CD8-positive, alpha-beta memory T cell (primary cell): Measurements from ENCODE around the gene HES2. TPM values are rescaled to one million over a fixed set of nuclear protein-coding genes. Genes with fewer than 3 reads are reported as not detected.
"Not testable (repeated sequence)": the region's sequence is repeated elsewhere in the genome, so short reads cannot be mapped to it uniquely, and the experiment has no call there.

Experiments used
- CTCF ChIA-PET: fragments of 350-600 bp; sonication (Branson Sonifier 250); formaldehyde crosslinking; loops from one replicate; lab custom pipeline; 2021; ENCODE audit warnings: antibody characterized with exemption; lab: Charles Lee
- POLR2A ChIA-PET: fragments of 350-600 bp; sonication (Branson Sonifier 250); formaldehyde crosslinking; loops from one replicate; lab custom pipeline; 2021; ENCODE audit warnings: antibody characterized with exemption; lab: Charles Lee
- DNase-seq, 5 donors: peaks; one replicate each; pipeline versions ENCODE4 v3.0.0 to v3.0.0-alpha.2; 2020 to 2022; ENCODE audit warnings: mixed read lengths in 1 of 5
- H3K27ac ChIP-seq: one replicate; pipeline ENCODE4 v1.7.0; 2013; ENCODE audit warnings: low read depth, mild to moderate bottlenecking, low read length, moderate library complexity
- H3K27me3 ChIP-seq: 2 replicates; pipeline ENCODE4 v1.7.0; 2013; ENCODE audit warnings: low read length, mild to moderate bottlenecking; ENCODE audit not compliant: insufficient read depth, poor library complexity, severe bottlenecking
- H3K36me3 ChIP-seq: 2 replicates; pipeline ENCODE4 v1.7.0; 2013; ENCODE audit warnings: mild to moderate bottlenecking, low read length, moderate library complexity; ENCODE audit not compliant: insufficient read depth
- H3K4me1 ChIP-seq: 2 replicates; pipeline ENCODE4 v1.7.0; 2013; ENCODE audit warnings: mild to moderate bottlenecking, low read length, moderate library complexity; ENCODE audit not compliant: insufficient read depth
- H3K4me3 ChIP-seq: 2 replicates; pipeline ENCODE4 v1.7.0; 2013; ENCODE audit warnings: mild to moderate bottlenecking, low read length
- H3K9me3 ChIP-seq: 2 replicates; pipeline ENCODE4 v1.7.0; 2013; ENCODE audit warnings: mild to moderate bottlenecking, low read length
- H3K27ac Mint-ChIP-seq, 8 donors: one replicate each; pipeline ENCODE4 v1.8.0; 2020 to 2021; ENCODE audit warnings: mixed read lengths in 8 of 8, mild to moderate bottlenecking in 6 of 8, inconsistent platforms in 3 of 8, moderate library complexity in 3 of 8
- H3K27me3 Mint-ChIP-seq, 2 donors: one replicate each; pipeline ENCODE4 v1.8.0; 2020 to 2021; ENCODE audit warnings: mixed read lengths in 2 of 2, mild to moderate bottlenecking in 1 of 2, moderate library complexity in 1 of 2
- H3K36me3 Mint-ChIP-seq, 3 donors: one replicate each; pipeline ENCODE4 v1.8.0; 2020 to 2021; ENCODE audit warnings: mixed read lengths in 3 of 3, inconsistent platforms in 1 of 3, mild to moderate bottlenecking in 1 of 3
- H3K4me1 Mint-ChIP-seq, 3 donors: one replicate each; pipeline ENCODE4 v1.8.0; 2020 to 2021; ENCODE audit warnings: mixed read lengths in 3 of 3, inconsistent platforms in 1 of 3, mild to moderate bottlenecking in 1 of 3
- H3K4me3 Mint-ChIP-seq, 7 donors: one replicate each; pipeline ENCODE4 v1.8.0; 2020 to 2021; ENCODE audit warnings: mixed read lengths in 7 of 7, mild to moderate bottlenecking in 6 of 7, moderate library complexity in 4 of 7, inconsistent platforms in 2 of 7
- H3K9me3 Mint-ChIP-seq, 5 donors: one replicate each; pipeline ENCODE4 v1.8.0; 2020 to 2022; ENCODE audit warnings: mixed read lengths in 5 of 5, mild to moderate bottlenecking in 3 of 5, moderate library complexity in 2 of 5, inconsistent platforms in 1 of 5
- polyA plus RNA-seq: library from polyadenylated mRNA; unstranded; fragments of 300-500 nt; fragmentation: Illumina TruSeq; gene quantifications from one replicate; pipeline ENCODE4 v1.2.3, GENCODE V29; 2021
- total RNA-seq, 2 experiments: library from RNA; stranded (reverse); gene quantifications; one replicate each; pipeline ENCODE4 v1.2.3, GENCODE V29; 2021

The HES2 gene
- total and polyA plus RNA-seq, 3 experiments from 2014 or later, result 0.18 to 0.35 TPM; not detected in 1

GRCh38 chr1:6446665-6447015 lies 26.9 kb upstream of the HES2 start:
- Mint-ChIP-seq H3K4me1 (peaks cover 0 to 27% (median 14%) of the 10 kb centered on the region in 3 donors), H3K27me3 (peaks cover 38 to 50% of the 10 kb centered on the region in 2 donors), H3K27ac (no peak overlapping the region), H3K36me3 (peaks cover 0 to 4% (median 0%) of the 10 kb centered on the region in 3 donors), H3K4me3 (peak overlapping the region in 3 of 7 donors; percentile 12 to 81 (median 61)), H3K9me3 (no peaks in the 10 kb centered on the region)
- Histone ChIP-seq H3K4me3 (no peak overlapping the region), H3K9me3 (no peaks in the 10 kb centered on the region), H3K4me1 (peaks cover 13% of the 10 kb centered on the region), H3K27me3 (peaks cover 29% of the 10 kb centered on the region), H3K27ac (no peak overlapping the region), H3K36me3 (no peaks in the 10 kb centered on the region)
- CTCF ChIA-PET, result interaction anchor here (1.4 to 2.6 kb wide), 6 partner anchors 8 to 44 kb away, joined by 3 to 8 read pairs (median 4); no protein-coding TSS in a partner anchor
- no peak for DNase-seq
- POLR2A ChIA-PET, result interaction anchor here (0.6 kb wide), 1 partner anchor 40 kb away, joined by 3 read pairs; no protein-coding TSS in a partner anchor

DNA sequence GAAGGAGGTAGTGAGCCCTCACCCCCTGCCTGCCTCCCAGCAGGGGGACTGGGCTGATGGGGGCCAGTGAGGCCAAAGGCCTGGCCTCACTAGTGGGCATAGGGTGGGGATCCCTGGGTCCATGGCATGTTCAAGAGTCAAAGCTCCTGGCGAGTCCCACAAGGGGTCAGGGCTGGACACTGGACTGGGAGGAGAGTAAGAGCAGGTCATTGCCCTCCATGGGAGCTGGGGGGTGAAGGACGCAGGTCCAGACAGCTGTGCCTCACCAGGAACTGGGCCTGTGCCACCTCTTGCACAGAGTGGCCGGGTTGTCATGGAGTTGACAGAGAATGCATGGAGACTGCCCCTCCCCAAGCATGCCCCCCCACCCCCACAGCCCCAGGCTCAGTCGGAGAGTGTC lies 26.2 kb upstream of the HES2 start:
- Histone ChIP-seq H3K4me1 (peaks cover 13% of the 10 kb centered on the region), H3K27me3 (peaks cover 24% of the 10 kb centered on the region)
- H3K9me3 ChIP-seq, H3K4me3 Mint-ChIP-seq, H3K27ac ChIP-seq, POLR2A ChIA-PET, H3K4me3 ChIP-seq, DNase-seq, H3K27ac Mint-ChIP-seq, H3K36me3 Mint-ChIP-seq, H3K36me3 ChIP-seq, H3K9me3 Mint-ChIP-seq: not testable (repeated sequence)
- H3K27me3 Mint-ChIP-seq, result peaks cover 40 to 53% of the 10 kb centered on the region in 2 donors
- CTCF ChIA-PET, result interaction anchor here (1.4 to 1.6 kb wide), 5 partner anchors 8 to 44 kb away, joined by 3 to 7 read pairs (median 4); no protein-coding TSS in a partner anchor
- peaks cover 0 to 27% (median 16%) of the 10 kb centered on the region in 3 donors for H3K4me1 Mint-ChIP-seq

DNA sequence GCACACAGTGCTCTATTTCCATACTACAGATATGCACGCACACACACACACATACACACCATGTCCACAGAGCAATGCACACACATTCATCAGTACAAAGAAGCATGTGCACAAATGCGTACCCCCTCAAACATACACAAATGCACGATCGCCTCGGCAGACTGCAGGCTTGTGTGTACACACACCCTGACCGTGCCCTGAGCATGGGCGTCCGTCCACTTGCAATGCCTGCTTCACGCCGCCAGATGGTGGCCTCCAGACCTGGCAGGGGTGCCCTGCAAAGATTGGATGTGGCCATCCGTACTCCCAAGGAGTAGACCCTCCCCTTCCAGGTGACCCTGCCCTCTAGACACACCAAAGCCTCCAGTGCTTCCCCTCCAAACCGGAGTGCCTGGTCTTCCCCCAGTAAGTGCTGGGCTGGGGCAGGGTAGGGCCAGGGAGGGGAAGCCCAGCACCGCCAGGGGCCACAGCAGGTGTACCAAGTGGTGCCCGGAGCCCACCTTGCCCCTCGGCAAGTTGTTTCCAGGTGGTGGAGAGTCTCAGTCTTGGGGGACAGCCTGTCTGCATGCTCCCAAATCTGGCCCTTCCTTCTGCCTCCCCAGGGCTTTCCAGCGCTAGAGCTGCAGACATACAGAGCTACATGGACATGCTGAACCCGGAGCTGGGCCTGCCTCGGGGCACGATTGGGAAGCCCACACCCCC lies 25.5 kb upstream of the HES2 start:
- Mint-ChIP-seq H3K4me1 (peaks cover 0 to 27% (median 17%) of the 10 kb centered on the region in 3 donors), H3K27ac (peak overlapping the region in 1 of 8 donors; percentile 7), H3K9me3 (no peaks in the 10 kb centered on the region), H3K36me3 (peaks cover 0 to 4% (median 0%) of the 10 kb centered on the region in 3 donors), H3K4me3 (peak overlapping the region in 3 of 7 donors; percentile 3 to 28 (median 9)), H3K27me3 (peaks cover 38 to 47% of the 10 kb centered on the region in 2 donors)
- peaks cover 13% of the 10 kb centered on the region for H3K4me1 ChIP-seq
- no peaks in the 10 kb centered on the region for H3K36me3 ChIP-seq
- no peak overlapping the region for H3K27ac ChIP-seq
- H3K4me3 ChIP-seq, result no peak overlapping the region
- H3K9me3 ChIP-seq, result no peaks in the 10 kb centered on the region
- CTCF ChIA-PET, result interaction anchor here (1.4 to 1.6 kb wide), 3 partner anchors 9 to 45 kb away, joined by 3 to 5 read pairs (median 4); no protein-coding TSS in a partner anchor
- peaks cover 20% of the 10 kb centered on the region for H3K27me3 ChIP-seq
- POLR2A ChIA-PET, result no interaction called here
- peak in 1 of 5 donors; percentile 66 for DNase-seq

DNA sequence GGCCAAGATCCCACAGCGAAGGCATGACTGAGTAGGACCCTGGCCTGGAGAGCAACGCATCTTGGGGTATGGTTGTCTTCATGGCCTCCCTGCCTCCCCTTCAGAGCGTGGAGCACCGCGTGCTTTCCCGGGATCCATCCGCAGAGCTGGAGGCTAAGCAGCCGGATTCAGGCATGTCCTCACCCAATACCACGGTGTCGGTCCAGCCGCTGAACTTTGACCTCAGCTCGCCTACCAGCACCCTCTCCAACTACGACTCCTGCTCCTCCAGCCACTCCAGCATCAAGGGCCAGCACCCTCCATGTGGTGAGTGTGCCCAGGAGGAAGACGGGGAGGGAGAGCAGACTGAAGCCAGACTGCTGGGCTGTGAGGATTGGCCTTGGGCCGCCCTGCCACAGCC lies 24.7 kb upstream of the HES2 start:
- H3K36me3 Mint-ChIP-seq, result peaks cover 0 to 4% (median 0%) of the 10 kb centered on the region in 3 donors
- peak overlapping the region in 1 of 8 donors; percentile 42 for H3K27ac Mint-ChIP-seq
- POLR2A ChIA-PET, result no interaction called here
- Histone ChIP-seq H3K27ac (no peak overlapping the region), H3K9me3 (no peaks in the 10 kb centered on the region), H3K27me3 (peaks cover 19% of the 10 kb centered on the region), H3K4me1 (peaks cover 11% of the 10 kb centered on the region), H3K36me3 (no peaks in the 10 kb centered on the region), H3K4me3 (no peak overlapping the region)
- H3K4me3 Mint-ChIP-seq, result no peak overlapping the region
- CTCF ChIA-PET, result interaction anchor here (0.8 kb wide), 1 partner anchor 10 kb away, joined by 4 read pairs; no protein-coding TSS in a partner anchor
- H3K4me1 Mint-ChIP-seq, result peaks cover 2 to 26% (median 15%) of the 10 kb centered on the region in 3 donors
- H3K9me3 Mint-ChIP-seq, result no peaks in the 10 kb centered on the region
- DNase-seq, result no peak
- H3K27me3 Mint-ChIP-seq, result peaks cover 36 to 45% of the 10 kb centered on the region in 2 donors

GRCh38 chr1:6443339-6444115 lies 23.8 kb upstream of the HES2 start:
- H3K9me3 Mint-ChIP-seq, result no peaks in the 10 kb centered on the region
- Histone ChIP-seq H3K4me1 (peaks cover 7% of the 10 kb centered on the region), H3K27ac (no peak overlapping the region), H3K36me3 (no peaks in the 10 kb centered on the region), H3K27me3 (peaks cover 16% of the 10 kb centered on the region), H3K4me3 (no peak overlapping the region), H3K9me3 (no peaks in the 10 kb centered on the region)
- ChIA-PET CTCF (interaction anchor here (0.8 to 10.6 kb wide), 5 partner anchors 10 to 34 kb away, joined by 4 to 92 read pairs (median 9); partner anchors contain the start of gene HES2), POLR2A (no interaction called here)
- no peak overlapping the region for H3K27ac Mint-ChIP-seq
- H3K4me3 Mint-ChIP-seq, result no peak overlapping the region
- H3K36me3 Mint-ChIP-seq, result peaks cover 0 to 4% (median 0%) of the 10 kb centered on the region in 3 donors
- H3K4me1 Mint-ChIP-seq, result peaks cover 5 to 23% (median 12%) of the 10 kb centered on the region in 3 donors
- peaks cover 39 to 43% of the 10 kb centered on the region in 2 donors for H3K27me3 Mint-ChIP-seq
- no peak for DNase-seq

DNA sequence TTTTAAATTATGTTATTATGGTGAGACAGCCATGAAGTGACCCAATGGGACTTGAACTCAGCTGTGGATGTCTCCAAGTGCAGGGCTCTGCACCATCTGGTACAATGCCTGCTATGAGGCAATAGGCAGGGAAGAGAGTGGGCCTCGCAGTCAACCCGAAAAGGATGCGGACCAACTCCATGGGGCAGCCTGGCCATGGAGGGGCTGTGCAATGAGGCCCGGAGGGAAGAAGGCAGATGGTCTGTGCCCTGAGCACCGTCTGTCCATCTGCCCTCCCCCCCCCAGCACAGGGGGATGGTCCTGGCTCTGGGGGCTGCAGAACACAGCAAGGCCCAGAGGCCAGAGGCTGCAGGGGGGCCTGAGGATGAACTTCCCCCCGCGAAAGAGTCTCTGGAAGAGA lies 21.9 kb upstream of the HES2 start:
- peaks cover 10 to 19% (median 13%) of the 10 kb centered on the region in 3 donors for H3K4me1 Mint-ChIP-seq
- DNase-seq, result no peak
- H3K27ac Mint-ChIP-seq, result peak overlapping the region in 1 of 8 donors; percentile 32
- peaks cover 39 to 46% of the 10 kb centered on the region in 2 donors for H3K27me3 Mint-ChIP-seq
- Histone ChIP-seq H3K4me3 (no peak overlapping the region), H3K27me3 (peaks cover 15% of the 10 kb centered on the region), H3K9me3 (no peaks in the 10 kb centered on the region), H3K4me1 (peaks cover 3% of the 10 kb centered on the region), H3K36me3 (no peaks in the 10 kb centered on the region), H3K27ac (no peak overlapping the region)
- POLR2A ChIA-PET, result no interaction called here
- H3K36me3 Mint-ChIP-seq, result peaks cover 0 to 4% (median 0%) of the 10 kb centered on the region in 3 donors
- CTCF ChIA-PET, result interaction anchor here (0.8 to 10.6 kb wide), 10 partner anchors 10 to 205 kb away, joined by 3 to 92 read pairs (median 6); partner anchors contain the start of gene HES2
- H3K4me3 Mint-ChIP-seq, result peak overlapping the region in 1 of 7 donors; percentile 88
- H3K9me3 Mint-ChIP-seq, result no peaks in the 10 kb centered on the region

GRCh38 chr1:6440198-6441126 lies 20.7 kb upstream of the HES2 start:
- no peak overlapping the region for H3K4me3 ChIP-seq

More at GRCh38 chr1:6440198-6441126, 20.7 kb upstream of the HES2 start:
- no peak overlapping the region for H3K27ac ChIP-seq
- no peaks in the 10 kb centered on the region for H3K36me3 ChIP-seq
- Mint-ChIP-seq H3K36me3 (peaks cover 0 to 4% (median 0%) of the 10 kb centered on the region in 3 donors), H3K27ac (peak overlapping the region in 1 of 8 donors; percentile 50), H3K4me1 (peaks cover 10 to 16% (median 13%) of the 10 kb centered on the region in 3 donors), H3K9me3 (no peaks in the 10 kb centered on the region), H3K4me3 (peak overlapping the region in 5 of 7 donors; percentile 37 to 88 (median 44)), H3K27me3 (peaks cover 32 to 38% of the 10 kb centered on the region in 2 donors)
- ChIA-PET POLR2A (no interaction called here), CTCF (interaction anchor here (0.8 to 10.6 kb wide), 14 partner anchors 8 to 206 kb away, joined by 3 to 92 read pairs (median 7); partner anchors contain the start of gene HES2)
- peak; percentile 55 to 81 (median 72) for DNase-seq
- H3K4me1 ChIP-seq, result no peaks in the 10 kb centered on the region
- H3K9me3 ChIP-seq, result no peaks in the 10 kb centered on the region
- peaks cover 10% of the 10 kb centered on the region for H3K27me3 ChIP-seq
